HEK293 (cell line): Measurements from ENCODE around the gene ZER1.

Source experiments
- CTCF ChIA-PET: fragments of 350-600 bp; formaldehyde crosslinking; extraction: SDS; loops from one replicate; lab custom pipeline; 2021; ENCODE audit warnings: antibody characterized with exemption; lab: Yijun Ruan, JAX
- POLR2A ChIA-PET: fragments of 300-600 bp; formaldehyde crosslinking; extraction: SDS; loops from one replicate; lab custom pipeline; 2020; ENCODE audit warnings: antibody characterized with exemption, inconsistent platforms; lab: Yijun Ruan, JAX
- H3K27ac ChIP-seq: fragments of 200-500 bp; sonication (Bioruptor generic); 2 replicates; pipeline ENCODE4 v1.5.1; 2014; ENCODE audit warnings: low read depth, low read length, control low read depth, inconsistent platforms; ENCODE audit errors: extremely low read depth
- H3K36me3 ChIP-seq, 2 experiments: fragments of 200-500 bp in 1 of 2; sonication (Bioruptor generic) in 1 of 2; 1 replicate in 1 of 2; 2 replicates in 1 of 2; pipeline ENCODE4 v1.5.1; 2014 to 2017; ENCODE audit warnings: inconsistent platforms in 2 of 2, low read length in 2 of 2; ENCODE audit not compliant: control insufficient read depth in 2 of 2, insufficient read depth in 1 of 2
- H3K4me1 ChIP-seq: fragments of 200-500 bp; sonication (Bioruptor generic); 2 replicates; pipeline ENCODE4 v1.5.1; 2014; ENCODE audit warnings: mild to moderate bottlenecking, low read length, inconsistent platforms; ENCODE audit not compliant: control insufficient read depth, insufficient read depth
- H3K4me3 ChIP-seq: 2 replicates; pipeline ENCODE4 v1.5.1; 2011; ENCODE audit warnings: low read depth, mild to moderate bottlenecking, control low read depth, low read length, moderate library complexity
- H3K9me3 ChIP-seq: fragments of 200-500 bp; sonication (Bioruptor generic); 2 replicates; pipeline ENCODE4 v1.5.1; 2014; ENCODE audit warnings: low read depth, low read length, inconsistent platforms; ENCODE audit not compliant: control insufficient read depth, insufficient read depth
- EGR2 ChIP-seq: fragments of 450-650 bp; formaldehyde crosslinking; IDR thresholded peaks from 2 replicates; pipeline ENCODE4 v1.5.1; 2016; ENCODE audit warnings: low read depth, missing biosample characterization, missing genetic modification characterization
- GLIS1 ChIP-seq: fragments of 450-650 bp; formaldehyde crosslinking; IDR thresholded peaks from 2 replicates; pipeline ENCODE4 v1.5.1; 2016; ENCODE audit warnings: missing biosample characterization, missing genetic modification characterization
- GLIS2 ChIP-seq: fragments of 450-650 bp; formaldehyde crosslinking; IDR thresholded peaks from 2 replicates; pipeline ENCODE4 v1.5.1; 2016; ENCODE audit warnings: missing biosample characterization, missing genetic modification characterization
- HIC1 ChIP-seq: fragments of 450-650 bp; formaldehyde crosslinking; IDR thresholded peaks from 2 replicates; pipeline ENCODE4 v1.5.1; 2016; ENCODE audit warnings: missing biosample characterization, missing genetic modification characterization
- PATZ1 ChIP-seq: fragments of 450-650 bp; formaldehyde crosslinking; IDR thresholded peaks from 2 replicates; pipeline ENCODE4 v1.5.1; 2016; ENCODE audit warnings: missing biosample characterization, missing genetic modification characterization
- SETDB1 ChIP-seq: IDR thresholded peaks from one replicate; pipeline ENCODE4 v1.6.1; 2017; ENCODE audit warnings: mild to moderate bottlenecking, low read length, moderate library complexity, mixed read lengths; ENCODE audit not compliant: insufficient read length
- TCF7L2 ChIP-seq: IDR thresholded peaks from 2 replicates; pipeline ENCODE4 v1.6.1; 2011; ENCODE audit warnings: low read depth, mild to moderate bottlenecking, inconsistent platforms, low read length, moderate library complexity, borderline replicate concordance
- ZBTB10 ChIP-seq: fragments of 450-650 bp; formaldehyde crosslinking; IDR thresholded peaks from 2 replicates; pipeline ENCODE4 v1.5.1; 2016; ENCODE audit warnings: missing biosample characterization, missing genetic modification characterization
- ZFHX2 ChIP-seq: fragments of 450-650 bp; formaldehyde crosslinking; conservative IDR thresholded peaks from 2 replicates; pipeline ENCODE4 v1.5.1; 2016; ENCODE audit warnings: missing biosample characterization, missing genetic modification characterization
- ZFP69B ChIP-seq: fragments of 450-650 bp; formaldehyde crosslinking; IDR thresholded peaks from 2 replicates; pipeline ENCODE4 v1.5.1; 2016; ENCODE audit warnings: missing biosample characterization, missing genetic modification characterization
- ZNF18 ChIP-seq: fragments of 450-650 bp; formaldehyde crosslinking; IDR thresholded peaks from 2 replicates; pipeline ENCODE4 v1.5.1; 2016; ENCODE audit warnings: missing biosample characterization, missing genetic modification characterization
- ZNF223 ChIP-seq: fragments of 450-650 bp; formaldehyde crosslinking; IDR thresholded peaks from 2 replicates; pipeline ENCODE4 v1.5.1; 2016; ENCODE audit warnings: missing biosample characterization, missing genetic modification characterization
- ZNF335 ChIP-seq: fragments of 450-650 bp; formaldehyde crosslinking; conservative IDR thresholded peaks from 2 replicates; pipeline ENCODE4 v1.5.1; 2016; ENCODE audit warnings: missing biosample characterization, missing genetic modification characterization
- ZNF449 ChIP-seq: fragments of 450-650 bp; formaldehyde crosslinking; IDR thresholded peaks from 2 replicates; pipeline ENCODE4 v1.5.1; 2017; ENCODE audit warnings: missing biosample characterization, mild to moderate bottlenecking, missing genetic modification characterization, moderate library complexity
- ZNF692 ChIP-seq: fragments of 450-650 bp; formaldehyde crosslinking; IDR thresholded peaks from 2 replicates; pipeline ENCODE4 v1.5.1; 2016; ENCODE audit warnings: missing biosample characterization, missing genetic modification characterization

Gene ZER1

GRCh38 chr9:128721487-128722010 lies 50.2 kb downstream of the ZER1 start:
- ChIA-PET CTCF (interaction anchor here (0.6 kb wide), 1 partner anchor 133 kb away, joined by 3 read pairs; no protein-coding TSS in a partner anchor), POLR2A (interaction anchor here (1.0 kb wide), 2 partner anchors 16 to 24 kb away, joined by 3 read pairs; no protein-coding TSS in a partner anchor)
- Histone ChIP-seq H3K9me3 (no peaks in the 10 kb centered on the region), H3K36me3 (peaks cover 3 to 38% of the 10 kb centered on the region in 2 experiments; a peak in 2 of 3 replicates), H3K4me1 (no peaks in the 10 kb centered on the region), H3K4me3 (no peak overlapping the region), H3K27ac (no peak overlapping the region)
- TF ChIP-seq ZNF223 (tag by site-specific recombination) = no peak
- TF ChIP-seq ZFHX2 (tag by site-specific recombination) = 0 out of 2 replicates have a peak, but pooled peaks have one; percentile 34
- TF ChIP-seq SETDB1 = no peak
- TF ChIP-seq ZNF692 = peak; percentile 93
- peak; percentile 74 for TF ChIP-seq HIC1
- TF ChIP-seq PATZ1 (tag by site-specific recombination) = no peak
- peak; percentile 43; the same call in 1 of the 2 replicates for TF ChIP-seq GLIS2
- no peak for TF ChIP-seq TCF7L2
- TF ChIP-seq ZNF335 = no peak
- TF ChIP-seq ZNF449 (tag by site-specific recombination) = no peak
- peak; percentile 39 for TF ChIP-seq EGR2
- no peak for TF ChIP-seq ZNF18 (tag by site-specific recombination)
- TF ChIP-seq ZFP69B (tag by site-specific recombination) = peak; percentile 76
- no peak for TF ChIP-seq GLIS1
- TF ChIP-seq ZBTB10 (tag by site-specific recombination) = no peak
